Left renal cortex interstitium (tissue), 4 donors: ENCODE measurements around the gene MGMT. TPM values are rescaled to one million over a fixed set of nuclear protein-coding genes. Genes with fewer than 3 reads are reported as not detected.

Experiments used
- DNase-seq, 4 donors: peaks; one replicate each; pipeline ENCODE4 v3.0.0-alpha.2; 2013; ENCODE audit warnings: low read depth in 4 of 4, low spot score in 2 of 4, missing footprints in 1 of 4
- polyA plus RNA-seq, 4 donors: library from polyadenylated mRNA; unstranded; fragments of 120-200 nt; gene quantifications; one replicate each; pipeline ENCODE4 v1.2.1, GENCODE V29; 2013; ENCODE audit not compliant: insufficient read length in 4 of 4

Gene MGMT
- polyA plus RNA-seq, 4 donors, result 17.4 to 30.0 (median 20.7) TPM

GRCh38 chr10:129449893-129450292, 17.1 kb upstream of the MGMT start:
- DNase-seq, result no peak

DNA sequence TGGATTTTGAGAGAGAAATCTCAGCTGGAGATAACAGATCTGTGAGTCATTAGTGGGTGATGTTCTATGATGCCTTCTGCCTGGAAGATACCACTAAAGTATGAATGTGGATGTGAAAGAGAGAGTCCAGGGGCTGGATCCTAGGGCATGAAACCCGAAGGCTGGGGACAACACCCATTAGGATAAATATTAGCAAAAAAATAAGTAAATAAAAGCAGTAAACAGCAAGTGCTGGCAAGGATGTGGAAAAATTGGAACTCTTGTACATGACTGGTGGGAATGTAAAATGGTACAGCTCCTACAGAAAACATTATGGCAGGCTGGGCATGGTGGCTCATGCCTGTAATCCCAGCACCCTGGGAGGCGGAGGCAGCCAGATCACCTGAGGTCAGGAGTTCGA, 16.6 kb upstream of the MGMT start:
- no peak for DNase-seq

DNA sequence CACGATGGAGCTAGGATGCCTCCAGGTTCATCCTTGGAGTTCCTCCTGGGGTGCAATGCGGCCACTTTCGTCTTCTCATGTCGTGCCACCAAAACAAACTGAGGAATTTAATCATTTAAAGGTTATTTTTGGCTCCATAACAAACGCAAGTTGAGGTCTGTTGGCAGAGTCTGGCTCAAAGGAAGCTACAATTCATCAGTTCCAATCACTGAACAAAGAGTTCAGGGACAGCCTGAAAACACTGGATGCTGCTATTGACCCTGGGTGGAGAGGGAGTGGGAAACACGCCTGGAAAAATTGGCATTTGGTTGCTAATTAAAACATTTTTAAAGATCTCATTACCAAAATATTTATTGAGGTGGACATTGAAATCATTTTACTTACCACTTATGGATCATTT, 11.4 kb upstream of the MGMT start:
- DNase-seq, result no peak

- DNase-seq, result no peak
Measured at GRCh38 chr10:129459762-129460539, 7.1 kb upstream of the MGMT start.

DNA sequence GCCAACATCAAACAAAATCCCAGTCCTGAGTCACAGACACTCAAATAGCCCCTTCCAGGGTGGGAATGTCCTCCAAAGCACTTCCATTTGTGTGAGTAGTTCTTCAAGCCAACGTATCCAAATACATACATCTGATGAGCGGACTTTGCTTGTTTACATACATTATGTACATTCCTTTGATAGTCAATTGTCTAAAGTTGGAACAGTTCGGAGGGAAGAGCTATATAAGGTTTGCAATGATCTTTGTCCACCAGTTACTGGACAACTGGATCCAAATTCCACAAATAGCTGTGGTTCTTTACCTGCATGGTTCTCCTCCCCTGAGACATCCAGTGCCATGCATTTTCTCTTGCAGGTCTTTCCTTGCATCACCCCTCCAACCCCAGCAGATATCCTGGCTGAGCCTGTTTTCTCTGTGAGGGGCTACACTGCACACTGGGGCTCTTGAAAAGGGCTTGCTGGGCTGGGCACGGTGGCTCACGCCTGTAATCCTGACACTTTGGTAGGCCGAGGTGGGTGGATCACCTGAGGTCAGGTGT, 4.7 kb upstream of the MGMT start:
- no peak for DNase-seq

- no peak for DNase-seq
Measured at GRCh38 chr10:129464251-129464650, 2.8 kb upstream of the MGMT start.

GRCh38 chr10:129465796-129466702, 992 bp upstream of the MGMT start:
- no peak for DNase-seq

- DNase-seq, result no peak
Measured at GRCh38 chr10:129467359-129468064, 471 bp downstream of the MGMT start.

DNA sequence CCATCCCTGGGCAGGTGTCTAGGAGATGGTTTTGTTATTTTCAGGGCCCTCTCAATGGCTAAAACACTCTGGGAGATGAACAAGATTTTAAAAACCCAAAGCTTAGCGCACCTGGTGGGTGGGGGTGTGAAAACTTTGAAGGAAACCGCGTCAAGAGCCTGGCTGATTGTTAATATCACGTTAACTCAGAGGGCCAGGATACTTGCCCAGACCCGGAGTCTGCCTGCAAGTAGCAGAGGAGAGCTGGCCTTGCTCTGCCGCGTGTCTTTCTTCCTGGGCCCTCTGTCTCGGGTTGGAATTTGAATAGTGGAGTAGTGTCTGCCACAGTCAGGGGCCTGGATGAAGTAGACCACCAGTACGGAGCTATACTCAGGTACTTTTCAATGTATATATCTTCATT, 1.1 kb downstream of the MGMT start:
- DNase-seq, result no peak

GRCh38 chr10:129470103-129470851, 3.2 kb downstream of the MGMT start:
- DNase-seq, result no peak

DNA sequence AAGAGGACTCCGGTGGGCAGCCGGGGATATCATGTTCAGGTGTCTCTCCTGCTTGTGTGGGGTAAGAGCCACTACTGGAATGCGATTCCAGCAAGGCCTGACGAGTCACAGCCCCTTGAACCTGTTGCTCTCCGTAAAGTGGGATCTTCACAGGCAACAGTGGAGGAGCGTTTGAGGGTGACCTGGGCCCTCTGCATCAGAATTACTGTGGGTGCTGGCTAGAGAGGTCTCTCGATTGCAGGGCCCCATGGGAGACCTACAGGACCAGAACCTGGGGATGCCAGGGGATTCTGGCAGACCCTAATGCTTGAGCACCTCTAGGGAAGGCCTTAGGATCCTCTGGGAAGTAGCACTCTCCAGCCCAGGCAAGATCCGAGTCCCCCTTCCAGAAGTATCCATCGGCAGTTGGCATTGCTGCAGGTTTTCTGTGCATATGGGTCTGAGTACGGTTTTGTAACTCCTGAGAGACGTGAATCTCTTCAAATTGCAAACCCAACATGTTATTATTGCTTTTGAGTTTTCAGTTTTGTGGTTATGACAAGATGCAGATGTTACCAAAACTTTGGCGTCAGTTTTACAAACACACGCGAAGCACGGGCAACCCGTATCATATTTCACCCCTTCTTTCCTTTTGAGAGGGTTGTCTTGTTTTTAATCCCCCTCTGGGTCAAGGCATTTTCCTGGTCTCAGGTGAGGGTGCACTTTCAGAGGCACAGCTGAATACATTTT, 4.6 kb downstream of the MGMT start:
- DNase-seq, result no peak

GRCh38 chr10:129472696-129473555, 5.9 kb downstream of the MGMT start:
- no peak for DNase-seq

- DNase-seq, result no peak
Measured at GRCh38 chr10:129474642-129475041, 7.6 kb downstream of the MGMT start.

DNA sequence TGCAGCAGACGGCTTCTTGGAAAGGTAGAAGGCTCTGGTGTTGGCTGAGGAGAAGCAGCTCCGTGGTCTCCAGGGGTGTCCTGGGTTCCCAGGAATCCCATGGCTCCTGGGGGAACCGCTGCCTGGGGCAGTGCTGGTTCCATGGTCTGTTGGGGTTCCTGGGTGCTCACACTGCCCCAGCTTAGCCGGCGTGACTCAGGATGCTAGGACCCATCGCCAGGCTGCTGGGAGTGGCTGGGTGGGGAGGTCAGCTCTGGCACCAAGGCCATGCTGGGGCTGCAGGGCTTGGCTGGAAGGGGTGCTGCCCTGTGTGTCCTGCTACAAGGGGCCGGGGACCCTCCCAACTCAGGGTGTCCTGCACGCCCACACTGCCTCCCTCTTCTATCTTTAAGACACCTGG, 9.4 kb downstream of the MGMT start:
- no peak for DNase-seq

DNA sequence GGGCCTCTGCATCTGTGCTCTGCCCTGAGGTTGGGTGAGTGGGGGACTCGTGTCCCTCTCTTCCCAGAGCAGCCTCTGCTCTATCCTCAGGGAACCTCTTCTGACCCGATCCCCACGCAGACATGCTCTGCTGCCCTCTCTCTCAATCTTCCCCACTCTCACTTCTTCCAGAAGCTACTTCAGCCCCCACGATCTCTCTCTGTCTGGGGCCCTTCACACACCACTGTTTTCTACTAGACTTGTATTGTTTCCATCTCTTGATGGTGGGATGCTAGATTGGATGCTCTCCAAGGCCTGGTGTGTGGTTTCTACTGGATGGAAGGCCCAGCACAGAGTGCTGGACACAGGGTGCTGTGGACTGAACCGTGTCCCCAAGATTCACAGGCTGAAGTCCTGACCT, 10.0 kb downstream of the MGMT start:
- DNase-seq, result no peak

- no peak for DNase-seq
Measured at GRCh38 chr10:129481641-129482040, 14.6 kb downstream of the MGMT start.

DNA sequence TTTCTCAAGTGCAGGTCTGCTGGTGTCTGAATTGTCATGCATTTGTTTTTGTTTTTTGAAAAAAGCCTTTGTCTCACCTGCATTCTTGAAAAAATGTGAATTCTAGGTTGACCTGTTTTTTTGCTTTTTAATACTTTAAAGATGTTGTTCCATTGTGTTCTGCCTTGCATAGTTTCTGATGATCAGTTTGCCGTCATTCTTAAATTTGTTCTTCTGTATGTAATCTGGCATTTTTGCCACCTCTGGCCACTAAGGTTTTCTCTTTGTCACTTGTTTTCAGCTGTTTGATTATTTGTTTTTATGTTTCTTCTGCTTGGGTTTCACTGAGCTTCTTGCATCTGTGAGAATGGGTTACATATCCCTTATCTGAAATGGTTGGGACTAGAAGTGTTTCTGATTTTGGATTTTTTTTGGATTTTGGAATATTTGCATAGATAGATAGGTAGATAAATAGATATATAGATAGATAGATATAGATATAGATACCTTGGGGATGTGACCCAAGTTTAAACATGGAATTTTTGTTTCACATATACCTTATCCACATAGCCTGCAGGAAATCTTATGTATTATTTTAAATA, 16.5 kb downstream of the MGMT start:
- DNase-seq, result no peak

GRCh38 chr10:129486805-129487204, 19.8 kb downstream of the MGMT start:
- no peak for DNase-seq
